Osteocyte (in vitro differentiated cells): ENCODE results near the gene PLCB1. TPM values are rescaled to one million over a fixed set of nuclear protein-coding genes. Genes with fewer than 3 reads are reported as not detected.

Experiments used
- DNase-seq: peaks from one replicate; pipeline ENCODE4 v3.0.0; 2021; ENCODE audit warnings: mixed read lengths; ENCODE audit not compliant: unreplicated experiment; ENCODE audit errors: extremely low spot score
- H3K27ac Mint-ChIP-seq: one replicate; pipeline ENCODE4 v1.8.0; 2021; ENCODE audit warnings: mild to moderate bottlenecking, mixed read lengths; ENCODE audit not compliant: unreplicated experiment
- H3K27me3 Mint-ChIP-seq: one replicate; pipeline ENCODE4 v1.8.0; 2021; ENCODE audit warnings: mixed read lengths; ENCODE audit not compliant: unreplicated experiment
- H3K36me3 Mint-ChIP-seq: one replicate; pipeline ENCODE4 v1.8.0; 2021; ENCODE audit warnings: mixed read lengths; ENCODE audit not compliant: unreplicated experiment
- H3K4me1 Mint-ChIP-seq: one replicate; pipeline ENCODE4 v1.8.0; 2021; ENCODE audit warnings: mixed read lengths; ENCODE audit not compliant: unreplicated experiment
- H3K4me3 Mint-ChIP-seq: one replicate; pipeline ENCODE4 v1.8.0; 2021; ENCODE audit warnings: mild to moderate bottlenecking, moderate library complexity, mixed read lengths; ENCODE audit not compliant: unreplicated experiment
- H3K9me3 Mint-ChIP-seq: one replicate; pipeline ENCODE4 v1.8.0; 2021; ENCODE audit warnings: mixed read lengths; ENCODE audit not compliant: unreplicated experiment
- total RNA-seq: library from RNA; stranded (reverse); gene quantifications from 2 replicates; pipeline ENCODE4 v1.2.1, GENCODE V29; 2021
- TF ChIP-seq, protein P1 (sequence below): fragments of 200-600 bp; sonication (generic); IDR thresholded peaks from 2 replicates; pipeline ENCODE4 v1.5.0; 2021; ENCODE audit warnings: antibody characterized with exemption, mild to moderate bottlenecking, moderate library complexity

Gene PLCB1
- total RNA-seq, 1 donor from 2014 or later = 33.3 TPM

- no peaks in the 10 kb centered on the region for H3K36me3 Mint-ChIP-seq
- peaks cover 46% of the 10 kb centered on the region for H3K4me1 Mint-ChIP-seq
- H3K27ac Mint-ChIP-seq = no peak overlapping the region
- TF ChIP-seq, protein P1, sequence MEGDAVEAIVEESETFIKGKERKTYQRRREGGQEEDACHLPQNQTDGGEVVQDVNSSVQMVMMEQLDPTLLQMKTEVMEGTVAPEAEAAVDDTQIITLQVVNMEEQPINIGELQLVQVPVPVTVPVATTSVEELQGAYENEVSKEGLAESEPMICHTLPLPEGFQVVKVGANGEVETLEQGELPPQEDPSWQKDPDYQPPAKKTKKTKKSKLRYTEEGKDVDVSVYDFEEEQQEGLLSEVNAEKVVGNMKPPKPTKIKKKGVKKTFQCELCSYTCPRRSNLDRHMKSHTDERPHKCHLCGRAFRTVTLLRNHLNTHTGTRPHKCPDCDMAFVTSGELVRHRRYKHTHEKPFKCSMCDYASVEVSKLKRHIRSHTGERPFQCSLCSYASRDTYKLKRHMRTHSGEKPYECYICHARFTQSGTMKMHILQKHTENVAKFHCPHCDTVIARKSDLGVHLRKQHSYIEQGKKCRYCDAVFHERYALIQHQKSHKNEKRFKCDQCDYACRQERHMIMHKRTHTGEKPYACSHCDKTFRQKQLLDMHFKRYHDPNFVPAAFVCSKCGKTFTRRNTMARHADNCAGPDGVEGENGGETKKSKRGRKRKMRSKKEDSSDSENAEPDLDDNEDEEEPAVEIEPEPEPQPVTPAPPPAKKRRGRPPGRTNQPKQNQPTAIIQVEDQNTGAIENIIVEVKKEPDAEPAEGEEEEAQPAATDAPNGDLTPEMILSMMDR = no peak
- no peak for DNase-seq
- H3K27me3 Mint-ChIP-seq = no peaks in the 10 kb centered on the region
- H3K4me3 Mint-ChIP-seq = no peak overlapping the region
- no peaks in the 10 kb centered on the region for H3K9me3 Mint-ChIP-seq
Observed at GRCh38 chr20:8248051-8248450, 116.0 kb downstream of the PLCB1 start.

DNA sequence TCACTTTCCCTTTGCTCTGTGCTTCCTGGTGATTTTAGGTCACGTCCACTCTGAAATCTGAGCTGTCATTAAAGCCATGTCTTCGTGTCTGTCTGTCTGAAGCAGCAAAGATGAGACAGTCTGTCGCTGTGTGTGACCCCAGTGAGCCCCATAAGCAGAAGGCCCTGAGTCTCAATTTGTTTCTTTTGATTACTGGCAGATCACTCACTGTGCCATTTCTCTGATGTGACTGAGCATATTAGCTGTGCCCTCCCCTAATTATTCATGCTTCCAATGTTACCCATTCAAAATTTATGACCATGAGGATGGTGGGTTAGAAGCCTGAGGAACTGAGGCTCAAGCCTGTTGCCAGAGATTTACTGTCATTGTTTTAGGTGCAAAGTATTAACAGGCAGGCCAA is 117.6 kb downstream of the PLCB1 start:
- no peak overlapping the region for H3K27ac Mint-ChIP-seq
- H3K4me3 Mint-ChIP-seq = no peak overlapping the region
- no peak for DNase-seq
- TF ChIP-seq, protein P1 = no peak
- no peaks in the 10 kb centered on the region for H3K9me3 Mint-ChIP-seq
- H3K4me1 Mint-ChIP-seq = peaks cover 43% of the 10 kb centered on the region
- no peaks in the 10 kb centered on the region for H3K27me3 Mint-ChIP-seq
- no peaks in the 10 kb centered on the region for H3K36me3 Mint-ChIP-seq

- no peaks in the 10 kb centered on the region for H3K36me3 Mint-ChIP-seq
- H3K27me3 Mint-ChIP-seq = no peaks in the 10 kb centered on the region
- no peak overlapping the region for H3K4me3 Mint-ChIP-seq
- no peak overlapping the region for H3K27ac Mint-ChIP-seq
- TF ChIP-seq, protein P1 = no peak
- no peak for DNase-seq
- no peaks in the 10 kb centered on the region for H3K9me3 Mint-ChIP-seq
- peaks cover 45% of the 10 kb centered on the region for H3K4me1 Mint-ChIP-seq
Observed at GRCh38 chr20:8250539-8251200, 118.6 kb downstream of the PLCB1 start.

DNA sequence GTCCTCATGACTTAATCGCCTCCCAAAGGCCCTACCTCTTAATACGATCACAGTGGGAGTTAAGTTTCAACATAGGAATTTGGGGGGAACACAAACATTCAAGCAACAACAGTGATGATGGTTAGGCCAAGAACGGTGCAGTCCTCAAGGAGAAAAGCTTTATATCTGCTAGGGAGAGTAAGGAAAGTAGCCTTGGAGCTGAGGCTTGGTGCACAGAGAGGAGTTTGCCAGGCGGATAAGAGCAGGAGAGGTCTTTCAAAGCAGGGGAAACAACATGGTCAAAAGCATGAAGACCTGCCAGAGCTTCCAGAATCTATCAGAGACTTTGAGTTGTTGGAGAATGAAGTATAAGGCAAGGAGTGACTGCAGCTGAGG is 119.1 kb downstream of the PLCB1 start:
- H3K9me3 Mint-ChIP-seq = no peaks in the 10 kb centered on the region
- TF ChIP-seq, protein P1 = no peak
- peaks cover 45% of the 10 kb centered on the region for H3K4me1 Mint-ChIP-seq
- H3K4me3 Mint-ChIP-seq = no peak overlapping the region
- no peak for DNase-seq
- H3K27me3 Mint-ChIP-seq = no peaks in the 10 kb centered on the region
- no peak overlapping the region for H3K27ac Mint-ChIP-seq
- no peaks in the 10 kb centered on the region for H3K36me3 Mint-ChIP-seq

DNA sequence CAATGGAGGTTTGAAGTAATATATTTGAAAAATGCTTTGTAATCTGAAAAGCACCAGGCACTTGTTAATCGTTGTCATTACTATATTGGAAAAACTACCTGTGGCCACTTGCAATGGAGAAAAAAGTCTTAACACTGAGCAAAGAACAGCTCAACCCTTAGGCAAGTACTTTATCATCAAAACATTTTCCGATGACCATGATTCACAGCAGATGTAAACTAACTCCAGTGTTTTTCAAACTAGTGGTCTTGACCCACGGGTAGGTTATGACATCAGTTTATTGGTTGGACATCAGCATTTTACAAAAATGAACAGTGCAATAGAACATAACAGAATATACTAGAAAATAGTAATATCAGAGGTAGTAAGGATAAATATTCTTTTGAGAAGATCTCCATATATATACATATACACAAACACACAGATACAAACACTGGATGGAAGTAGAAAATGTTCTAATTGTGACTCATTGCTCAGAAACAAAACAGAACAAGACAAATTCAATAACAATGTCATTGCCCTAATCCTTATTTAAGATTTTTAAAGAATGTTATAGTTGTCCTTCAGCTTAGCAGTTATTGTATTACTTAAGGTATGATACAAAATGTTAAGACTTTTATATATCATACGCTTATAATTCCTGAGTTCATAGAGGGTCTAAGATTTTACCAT is 123.0 kb downstream of the PLCB1 start:
- Mint-ChIP-seq H3K36me3 (no peaks in the 10 kb centered on the region), H3K27ac (peak overlapping the region; percentile 28), H3K4me1 (peaks cover 33% of the 10 kb centered on the region), H3K9me3 (no peaks in the 10 kb centered on the region), H3K27me3 (no peaks in the 10 kb centered on the region), H3K4me3 (no peak overlapping the region)
- no peak for DNase-seq
- TF ChIP-seq, protein P1 = no peak
